Measurements from ENCODE around the gene CFAP77.

- TF ChIP-seq POLR2AphosphoS5 (IDR thresholded peaks at IDR 0.05) (no peak), CTCF (IDR thresholded peaks at IDR 0.05) (no peak)
These were observed 196.1 kb downstream of the CFAP77 start for GRCh38 chr9:132606066-132606465.

Data from prostate gland (tissue), 2 donors.